Measurements from ENCODE around the gene CTSG.
"Not testable (repeated sequence)": the region's sequence is repeated elsewhere in the genome, so short reads cannot be mapped to it uniquely, and the experiment has no call there.

CTSG gene

GRCh38 chr14:24535737-24536136, 40.3 kb downstream of the CTSG start:
- no peak for DNase-seq

DNA sequence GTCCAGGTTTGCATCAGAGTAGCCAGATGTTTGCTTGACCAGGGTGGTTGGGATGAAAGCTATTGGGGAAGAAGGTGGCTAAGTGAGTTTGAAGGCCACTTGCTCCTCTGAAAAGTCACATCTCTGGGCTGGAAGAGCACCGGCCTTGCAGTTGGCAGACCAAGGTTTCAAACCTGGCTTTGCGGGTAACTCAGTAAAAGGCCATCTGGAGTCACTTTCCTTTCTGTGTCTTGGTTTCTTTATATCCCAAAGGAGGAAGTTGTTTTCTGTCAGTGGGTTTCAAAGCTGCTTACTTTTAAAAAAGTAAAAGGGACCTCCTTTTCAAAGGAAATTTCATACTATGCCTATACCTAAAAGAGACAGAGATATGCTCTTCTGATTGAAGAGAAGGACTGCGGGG, 41.8 kb downstream of the CTSG start:
- no peak for DNase-seq

- DNase-seq, result not testable (repeated sequence)
Observed at GRCh38 chr14:24525877-24526620, 50.0 kb downstream of the CTSG start.

All from islet precursor cell (in vitro differentiated cells).